ENCODE data around the gene SEMA5A. TPM values are rescaled to one million over a fixed set of nuclear protein-coding genes. Genes with fewer than 3 reads are reported as not detected.

SEMA5A gene
- total RNA-seq, 4 donors from 2014 or later: 15.0 to 81.0 (median 52.9) TPM

GRCh38 chr5:9350301-9350797 lies 195.5 kb downstream of the SEMA5A start:
- TF ChIP-seq POLR2AphosphoS5 (IDR thresholded peaks at IDR 0.05): no peak
- TF ChIP-seq POLR2A (IDR thresholded peaks at IDR 0.05): no peak
- no peak for TF ChIP-seq EP300 (IDR thresholded peaks at IDR 0.05; ENCODE audit: low read depth)
- TF ChIP-seq, protein P1, sequence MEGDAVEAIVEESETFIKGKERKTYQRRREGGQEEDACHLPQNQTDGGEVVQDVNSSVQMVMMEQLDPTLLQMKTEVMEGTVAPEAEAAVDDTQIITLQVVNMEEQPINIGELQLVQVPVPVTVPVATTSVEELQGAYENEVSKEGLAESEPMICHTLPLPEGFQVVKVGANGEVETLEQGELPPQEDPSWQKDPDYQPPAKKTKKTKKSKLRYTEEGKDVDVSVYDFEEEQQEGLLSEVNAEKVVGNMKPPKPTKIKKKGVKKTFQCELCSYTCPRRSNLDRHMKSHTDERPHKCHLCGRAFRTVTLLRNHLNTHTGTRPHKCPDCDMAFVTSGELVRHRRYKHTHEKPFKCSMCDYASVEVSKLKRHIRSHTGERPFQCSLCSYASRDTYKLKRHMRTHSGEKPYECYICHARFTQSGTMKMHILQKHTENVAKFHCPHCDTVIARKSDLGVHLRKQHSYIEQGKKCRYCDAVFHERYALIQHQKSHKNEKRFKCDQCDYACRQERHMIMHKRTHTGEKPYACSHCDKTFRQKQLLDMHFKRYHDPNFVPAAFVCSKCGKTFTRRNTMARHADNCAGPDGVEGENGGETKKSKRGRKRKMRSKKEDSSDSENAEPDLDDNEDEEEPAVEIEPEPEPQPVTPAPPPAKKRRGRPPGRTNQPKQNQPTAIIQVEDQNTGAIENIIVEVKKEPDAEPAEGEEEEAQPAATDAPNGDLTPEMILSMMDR (IDR thresholded peaks at IDR 0.05): no peak
- 64% methylated on average over 4 of the region's 4 CpGs; no CpG with 5 or more reads in 1 of the 2 donors for WGBS, 2 donors (ENCODE audit: low coverage in 1 of 2)
- Histone ChIP-seq H3K4me1 (peaks cover 0 to 11% (median 4%) of the 10 kb centered on the region in 4 donors), H3K9me3 (no peaks in the 10 kb centered on the region), H3K27ac (no peak overlapping the region), H3K27me3 (no peaks in the 10 kb centered on the region), H3K36me3 (no peaks in the 10 kb centered on the region), H3K4me3 (no peak overlapping the region)
- in situ Hi-C loops (cut with MboI; ENCODE audit: low pct_ligation_motif_present in 1 of 4, low pct_unique_long_range_greater_than_20kb in 1 of 4, low sequenced_read_pairs in 3 of 4) (loop anchor here in 2 of 4 donors (25.0 kb wide), 1 partner anchor 187 kb away; the partner anchor contains the start of gene SEMA5A (in 2 of the 2)), intact Hi-C loops (cut with DNase I; ENCODE audit: low total_unique reads) (no loop called here)
- no peak for DNase-seq

GRCh38 chr5:9348401-9348996 lies 197.4 kb downstream of the SEMA5A start:
- peaks cover 0 to 11% (median 4%) of the 10 kb centered on the region in 4 donors for H3K4me1 ChIP-seq
- no peak for TF ChIP-seq POLR2AphosphoS5 (IDR thresholded peaks at IDR 0.05)
- no peak for TF ChIP-seq POLR2A (IDR thresholded peaks at IDR 0.05)
- TF ChIP-seq, protein P1 (IDR thresholded peaks at IDR 0.05): no peak
- TF ChIP-seq EP300 (IDR thresholded peaks at IDR 0.05; ENCODE audit: low read depth): no peak
- H3K4me3 ChIP-seq: no peak overlapping the region
- no peaks in the 10 kb centered on the region for H3K36me3 ChIP-seq
- H3K9me3 ChIP-seq: no peaks in the 10 kb centered on the region
- 11 to 20% methylated on average over 4 to 5 of the region's 5 CpGs for WGBS, 2 donors (ENCODE audit: low coverage in 1 of 2)
- intact Hi-C loops (cut with DNase I; ENCODE audit: low total_unique reads): no loop called here
- no peak for DNase-seq
- no peaks in the 10 kb centered on the region for H3K27me3 ChIP-seq
- H3K27ac ChIP-seq: no peak overlapping the region
- in situ Hi-C loops (cut with MboI; ENCODE audit: low pct_ligation_motif_present in 1 of 4, low pct_unique_long_range_greater_than_20kb in 1 of 4, low sequenced_read_pairs in 3 of 4): no loop called here

GRCh38 chr5:9347541-9348295 lies 198.2 kb downstream of the SEMA5A start:
- intact Hi-C loops (cut with DNase I; ENCODE audit: low total_unique reads): no loop called here
- TF ChIP-seq EP300 (IDR thresholded peaks at IDR 0.05; ENCODE audit: low read depth) (no peak), POLR2A (IDR thresholded peaks at IDR 0.05) (no peak), POLR2AphosphoS5 (IDR thresholded peaks at IDR 0.05) (no peak)
- TF ChIP-seq, protein P1 (IDR thresholded peaks at IDR 0.05): no peak
- 78 to 80% methylated on average over 7 of the region's 7 CpGs for WGBS, 2 donors (ENCODE audit: low coverage in 1 of 2)
- H3K36me3 ChIP-seq: no peaks in the 10 kb centered on the region
- no peaks in the 10 kb centered on the region for H3K27me3 ChIP-seq
- H3K9me3 ChIP-seq: no peaks in the 10 kb centered on the region
- H3K4me3 ChIP-seq: no peak overlapping the region
- H3K27ac ChIP-seq: no peak overlapping the region
- DNase-seq: no peak
- peaks cover 0 to 11% (median 4%) of the 10 kb centered on the region in 4 donors for H3K4me1 ChIP-seq
- in situ Hi-C loops (cut with MboI; ENCODE audit: low pct_ligation_motif_present in 1 of 4, low pct_unique_long_range_greater_than_20kb in 1 of 4, low sequenced_read_pairs in 3 of 4): no loop called here

GRCh38 chr5:9347032-9347431 lies 198.8 kb downstream of the SEMA5A start:
- no peak for TF ChIP-seq POLR2AphosphoS5 (IDR thresholded peaks at IDR 0.05)
- TF ChIP-seq, protein P1 (IDR thresholded peaks at IDR 0.05): no peak
- no peak for TF ChIP-seq EP300 (IDR thresholded peaks at IDR 0.05; ENCODE audit: low read depth)
- TF ChIP-seq POLR2A (IDR thresholded peaks at IDR 0.05): no peak
- Histone ChIP-seq H3K27ac (no peak overlapping the region), H3K4me1 (peaks cover 0 to 11% (median 4%) of the 10 kb centered on the region in 4 donors), H3K36me3 (no peaks in the 10 kb centered on the region), H3K9me3 (no peaks in the 10 kb centered on the region), H3K27me3 (no peaks in the 10 kb centered on the region), H3K4me3 (no peak overlapping the region)
- WGBS, 2 donors (ENCODE audit: low coverage in 1 of 2): 65 to 73% methylated on average over 3 of the region's 3 CpGs
- intact Hi-C loops (cut with DNase I; ENCODE audit: low total_unique reads): no loop called here
- no peak for DNase-seq
- in situ Hi-C loops (cut with MboI; ENCODE audit: low pct_ligation_motif_present in 1 of 4, low pct_unique_long_range_greater_than_20kb in 1 of 4, low sequenced_read_pairs in 3 of 4): no loop called here
